TTC549 (cell line): ENCODE results near the gene ANKRD44.
"Not testable (repeated sequence)": the region's sequence is repeated elsewhere in the genome, so short reads cannot be mapped to it uniquely, and the experiment has no call there.

Experiments
- FAIRE-seq: peaks from 2 replicates; lab custom pipeline; 2012; peaks lifted over from hg19 to GRCh38; lab: Jason Lieb, UNC

The ANKRD44 gene

GRCh38 chr2:197020921-197021320 lies 289.7 kb downstream of the ANKRD44 start:
- FAIRE-seq: not testable (repeated sequence)

GRCh38 chr2:197013098-197013497 lies 297.5 kb downstream of the ANKRD44 start:
- FAIRE-seq: no peak

GRCh38 chr2:197011801-197012641 lies 298.6 kb downstream of the ANKRD44 start:
- FAIRE-seq: peak; percentile 90

- no peak for FAIRE-seq
These were observed 299.6 kb downstream of the ANKRD44 start for GRCh38 chr2:197011021-197011417.

GRCh38 chr2:197010200-197011020 lies 300.2 kb downstream of the ANKRD44 start:
- no peak for FAIRE-seq

GRCh38 chr2:197008741-197009341 lies 301.7 kb downstream of the ANKRD44 start:
- not testable (repeated sequence) for FAIRE-seq

GRCh38 chr2:197007716-197008628 lies 302.6 kb downstream of the ANKRD44 start:
- no peak for FAIRE-seq

- no peak for FAIRE-seq
These were observed 308.7 kb downstream of the ANKRD44 start for GRCh38 chr2:197001921-197002320.

- no peak for FAIRE-seq
These were observed 314.7 kb downstream of the ANKRD44 start for GRCh38 chr2:196995757-196996314.

GRCh38 chr2:196994764-196995163 lies 315.8 kb downstream of the ANKRD44 start:
- FAIRE-seq: no peak

- FAIRE-seq: no peak
These were observed 317.0 kb downstream of the ANKRD44 start for GRCh38 chr2:196993617-196994016.

GRCh38 chr2:196992466-196992865 lies 318.1 kb downstream of the ANKRD44 start:
- FAIRE-seq: no peak

- FAIRE-seq: no peak
These were observed 319.7 kb downstream of the ANKRD44 start for GRCh38 chr2:196990788-196991461.

- no peak for FAIRE-seq
These were observed 320.5 kb downstream of the ANKRD44 start for GRCh38 chr2:196990092-196990491.

GRCh38 chr2:196989496-196989895 lies 321.1 kb downstream of the ANKRD44 start:
- FAIRE-seq: no peak

GRCh38 chr2:196988639-196989038 lies 321.9 kb downstream of the ANKRD44 start:
- FAIRE-seq: no peak

GRCh38 chr2:196987649-196988364 lies 322.8 kb downstream of the ANKRD44 start:
- peak; percentile 34 for FAIRE-seq

- no peak for FAIRE-seq
These were observed 323.3 kb downstream of the ANKRD44 start for GRCh38 chr2:196987298-196987648.

- no peak for FAIRE-seq
These were observed 324.9 kb downstream of the ANKRD44 start for GRCh38 chr2:196985511-196986183.

GRCh38 chr2:196984903-196985302 lies 325.7 kb downstream of the ANKRD44 start:
- FAIRE-seq: no peak
